ENCODE data around the gene RNASEH2A. TPM values are rescaled to one million over a fixed set of nuclear protein-coding genes. Genes with fewer than 3 reads are reported as not detected.

RNASEH2A gene
- total RNA-seq, result 10 to 100 TPM; 34.8 to 38.4 TPM

GRCh38 chr19:12806242-12807081, at the start of gene RNASEH2A:
RNASEH2A (plus strand) TSS chr19:12806584; CDS start chr19:12806674, 90 bp downstream.
- peaks cover 24% of the 10 kb centered on the region for H3K36me3 Mint-ChIP-seq (ENCODE audit: low read depth)
- ChIA-PET CTCF (interaction anchor here (0.6 to 2.9 kb wide), 12 partner anchors 9 to 192 kb away, joined by 3 to 16 read pairs (median 3); partner anchors contain the start of genes JUNB and RTBDN), POLR2A (interaction anchor here (0.5 to 2.1 kb wide), 12 partner anchors 11 to 207 kb away, joined by 3 to 14 read pairs (median 4); partner anchors contain the start of genes GET3, JUNB and TRIR)
- peaks cover 32% of the 10 kb centered on the region for H3K4me1 Mint-ChIP-seq
- no peaks in the 10 kb centered on the region for H3K27me3 Mint-ChIP-seq
- no peaks in the 10 kb centered on the region for H3K9me3 Mint-ChIP-seq
- peak within 1 kb of the TSS; percentile 95 for H3K4me3 Mint-ChIP-seq
- peak; percentile 92 for DNase-seq
- peak within 1 kb of the TSS; percentile 83 for H3K27ac Mint-ChIP-seq

DNA sequence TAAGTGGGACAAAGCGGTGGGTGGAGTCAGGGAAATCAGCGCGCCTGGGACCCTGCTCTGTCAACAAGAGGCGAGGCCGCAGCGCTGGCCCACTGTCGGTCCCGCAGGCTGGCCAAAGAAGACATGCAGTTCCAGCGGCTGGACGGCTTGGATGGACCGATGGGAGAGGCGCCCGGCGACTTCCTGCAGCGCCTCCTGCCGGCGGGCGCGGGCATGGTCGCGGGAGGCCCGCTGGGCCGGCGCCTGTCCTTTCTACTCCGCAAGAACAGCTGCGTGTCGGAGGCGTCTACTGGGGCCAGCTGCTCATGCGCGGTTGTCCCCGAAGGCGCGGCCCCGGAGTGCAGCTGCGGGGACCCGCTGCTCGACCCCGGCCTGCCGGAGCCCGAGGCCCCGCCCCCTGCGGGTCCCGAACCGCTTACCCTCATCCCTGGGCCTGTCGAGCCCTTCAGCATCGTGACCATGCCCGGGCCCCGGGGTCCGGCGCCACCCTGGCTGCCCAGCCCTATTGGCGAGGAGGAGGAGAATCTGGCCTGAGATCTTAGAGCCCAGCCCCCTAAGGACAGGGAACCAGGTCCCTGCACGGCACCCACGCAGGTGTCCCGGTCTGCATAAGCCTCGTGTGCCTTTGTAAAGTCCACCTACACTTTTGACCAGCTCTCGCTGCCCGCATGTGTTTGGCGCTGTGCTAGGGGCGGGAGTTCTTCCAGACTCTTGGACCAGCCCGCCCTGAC, 48.7 kb upstream of the RNASEH2A start:
- POLR2A ChIA-PET, result interaction anchor here (1.1 to 1.7 kb wide), 8 partner anchors 18 to 61 kb away, joined by 3 to 8 read pairs (median 4); partner anchors contain the start of genes FBXW9 and TRIR
- no peaks in the 10 kb centered on the region for H3K36me3 Mint-ChIP-seq (ENCODE audit: low read depth)
- peaks cover 11% of the 10 kb centered on the region for H3K4me1 Mint-ChIP-seq

DNA sequence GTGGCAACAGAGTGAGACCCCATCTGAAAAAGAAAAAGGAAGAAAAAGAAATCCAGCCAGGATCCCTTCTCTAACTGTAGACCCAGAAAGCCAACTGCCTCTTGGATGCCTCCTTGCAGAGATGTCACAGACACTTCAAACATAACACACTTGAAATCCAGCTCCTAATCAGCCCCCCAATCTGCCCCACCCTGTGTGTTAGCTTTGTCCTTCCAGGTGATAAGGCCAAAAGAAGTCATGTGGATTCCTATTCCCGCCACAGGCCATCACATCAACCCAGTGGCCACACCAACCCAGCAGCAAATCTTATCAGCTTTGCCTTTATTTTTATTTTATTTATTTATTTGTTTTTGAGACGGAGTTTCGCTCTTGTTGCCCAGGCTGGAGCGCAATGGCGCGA, 46.7 kb upstream of the RNASEH2A start:
- ChIA-PET POLR2A (interaction anchor here (1.2 to 2.7 kb wide), 6 partner anchors 17 to 88 kb away, joined by 4 to 11 read pairs (median 6); partner anchors contain the start of genes JUNB and TRIR), CTCF (interaction anchor here (0.7 to 16.8 kb wide), 15 partner anchors 8 to 87 kb away, joined by 3 to 419 read pairs (median 7); partner anchors contain the start of genes GET3, JUNB, PRDX2 and THSD8)
- Mint-ChIP-seq H3K27me3 (peaks cover 4% of the 10 kb centered on the region), H3K9me3 (no peaks in the 10 kb centered on the region), H3K27ac (no peak overlapping the region), H3K4me3 (no peak overlapping the region), H3K4me1 (peaks cover 11% of the 10 kb centered on the region), H3K36me3 (ENCODE audit: low read depth) (no peaks in the 10 kb centered on the region)
- no peak for DNase-seq

More for the DNA sequence above, 48.7 kb upstream of the RNASEH2A start:
- DNase-seq, result peak; percentile 71
- Mint-ChIP-seq H3K27ac (no peak overlapping the region), H3K4me3 (peak overlapping the region; percentile 49), H3K9me3 (no peaks in the 10 kb centered on the region), H3K27me3 (peaks cover 4% of the 10 kb centered on the region)
- CTCF ChIA-PET, result interaction anchor here (0.5 to 16.8 kb wide), 24 partner anchors 10 to 175 kb away, joined by 3 to 419 read pairs (median 6); partner anchors contain the start of genes GET3, JUNB, PRDX2 and THSD8

DNA sequence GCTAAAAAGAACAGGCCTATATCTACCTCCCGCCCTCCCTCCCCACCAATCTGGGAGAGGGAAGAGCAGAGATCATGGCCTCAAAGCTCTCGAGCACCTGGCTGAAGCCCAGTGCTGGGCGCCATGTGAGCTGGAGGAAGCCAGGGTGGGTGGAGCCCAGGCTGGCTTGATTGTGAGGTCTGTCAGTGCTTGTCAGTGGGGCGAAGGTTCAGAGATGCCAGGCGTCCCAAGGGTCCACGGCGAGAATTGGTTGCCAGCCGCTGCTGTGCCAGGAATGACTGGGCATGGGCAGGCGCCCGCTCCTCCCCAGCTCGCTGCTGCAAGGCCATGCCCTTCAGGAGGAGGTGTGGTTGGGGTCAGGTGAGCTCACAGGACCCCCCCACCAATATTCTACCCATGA, 43.3 kb upstream of the RNASEH2A start:
- no peaks in the 10 kb centered on the region for H3K36me3 Mint-ChIP-seq (ENCODE audit: low read depth)
- H3K27me3 Mint-ChIP-seq, result peaks cover 3% of the 10 kb centered on the region
- CTCF ChIA-PET, result interaction anchor here (0.7 to 16.8 kb wide), 7 partner anchors 10 to 85 kb away, joined by 3 to 419 read pairs (median 5); partner anchors contain the start of genes JUNB, PRDX2 and THSD8
- no peak for DNase-seq
- no peaks in the 10 kb centered on the region for H3K9me3 Mint-ChIP-seq
- POLR2A ChIA-PET, result interaction anchor here (0.8 to 3.6 kb wide), 2 partner anchors 30 to 33 kb away, joined by 4 to 36 read pairs; partner anchors contain the start of gene JUNB
- peaks cover 13% of the 10 kb centered on the region for H3K4me1 Mint-ChIP-seq
- H3K4me3 Mint-ChIP-seq, result no peak overlapping the region
- H3K27ac Mint-ChIP-seq, result no peak overlapping the region

GRCh38 chr19:12764698-12765097, 41.7 kb upstream of the RNASEH2A start:
- Mint-ChIP-seq H3K9me3 (no peaks in the 10 kb centered on the region), H3K27ac (no peak overlapping the region), H3K4me3 (no peak overlapping the region), H3K4me1 (peaks cover 13% of the 10 kb centered on the region), H3K27me3 (no peaks in the 10 kb centered on the region), H3K36me3 (ENCODE audit: low read depth) (no peaks in the 10 kb centered on the region)
- ChIA-PET CTCF (interaction anchor here (0.5 to 16.8 kb wide), 7 partner anchors 7 to 212 kb away, joined by 3 to 419 read pairs (median 5); partner anchors contain the start of genes JUNB, PRDX2 and THSD8), POLR2A (interaction anchor here (1.2 to 3.6 kb wide), 2 partner anchors 18 to 28 kb away, joined by 3 to 36 read pairs; partner anchors contain the start of gene JUNB)
- DNase-seq, result no peak

DNA sequence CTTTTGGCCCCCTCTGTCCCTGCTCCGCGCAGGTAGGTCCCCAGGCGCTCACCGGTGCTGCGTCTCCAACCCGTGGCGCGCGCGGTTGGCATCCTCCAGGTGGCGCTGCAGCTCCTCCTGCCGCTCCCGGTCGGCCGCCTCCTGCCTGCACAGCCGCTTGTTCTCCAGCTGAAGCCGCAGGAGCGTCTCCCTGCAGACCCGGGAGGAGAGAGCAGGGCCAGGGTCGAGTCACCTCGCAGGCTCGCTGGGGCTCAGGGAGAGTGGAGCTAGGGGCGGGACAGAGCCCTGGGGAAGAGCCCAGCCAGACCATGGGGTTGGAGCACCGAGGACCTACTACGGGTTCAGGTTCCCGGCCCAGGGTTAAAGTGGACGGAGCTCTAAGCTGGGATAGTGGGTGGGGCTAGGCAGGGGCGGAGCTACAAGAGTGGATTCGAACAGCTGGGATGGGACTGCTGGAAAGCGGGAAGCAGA, 40.3 kb upstream of the RNASEH2A start:
- Mint-ChIP-seq H3K36me3 (ENCODE audit: low read depth) (no peaks in the 10 kb centered on the region), H3K4me3 (peak overlapping the region; percentile 24), H3K4me1 (peaks cover 16% of the 10 kb centered on the region), H3K27ac (no peak overlapping the region), H3K27me3 (no peaks in the 10 kb centered on the region), H3K9me3 (no peaks in the 10 kb centered on the region)
- POLR2A ChIA-PET, result interaction anchor here (1.1 to 3.6 kb wide), 6 partner anchors 12 to 36 kb away, joined by 3 to 36 read pairs (median 4); partner anchors contain the start of genes GET3, JUNB and THSD8
- CTCF ChIA-PET, result interaction anchor here (0.6 to 16.8 kb wide), 13 partner anchors 8 to 200 kb away, joined by 3 to 419 read pairs (median 5); partner anchors contain the start of genes GET3, JUNB, PRDX2 and THSD8
- peak; percentile 86 for DNase-seq

DNA sequence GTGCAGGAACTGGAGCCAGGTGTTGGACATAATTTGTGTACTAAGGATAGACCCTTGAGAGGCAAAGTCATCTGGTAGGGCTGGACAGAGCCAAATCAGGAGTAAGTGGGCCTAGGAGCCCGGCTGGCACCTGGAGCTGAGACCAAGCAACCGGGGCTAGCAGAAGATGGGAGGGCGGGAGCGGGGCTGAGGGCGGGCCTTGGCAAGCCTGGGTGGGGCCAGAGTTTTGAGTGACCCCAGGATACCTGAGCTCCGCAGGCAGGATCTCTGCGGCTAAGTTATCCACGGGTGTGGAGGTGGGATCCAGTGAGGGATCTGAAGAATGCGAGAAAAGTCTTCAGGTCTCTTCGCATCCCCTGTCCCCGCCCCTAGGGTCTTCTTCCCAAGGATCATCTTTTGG, 39.2 kb upstream of the RNASEH2A start:
- ChIA-PET CTCF (interaction anchor here (1.6 to 16.8 kb wide), 4 partner anchors 9 to 199 kb away, joined by 5 to 419 read pairs (median 60); partner anchors contain the start of genes JUNB, PRDX2 and THSD8), POLR2A (interaction anchor here (0.6 to 1.7 kb wide), 5 partner anchors 22 to 427 kb away, joined by 3 to 8 read pairs (median 4); partner anchors contain the start of genes JUNB and THSD8)
- no peak for DNase-seq
- H3K4me3 Mint-ChIP-seq, result no peak overlapping the region
- H3K27ac Mint-ChIP-seq, result no peak overlapping the region
- no peaks in the 10 kb centered on the region for H3K9me3 Mint-ChIP-seq
- peaks cover 19% of the 10 kb centered on the region for H3K4me1 Mint-ChIP-seq
- H3K36me3 Mint-ChIP-seq (ENCODE audit: low read depth), result no peaks in the 10 kb centered on the region
- H3K27me3 Mint-ChIP-seq, result no peaks in the 10 kb centered on the region

DNA sequence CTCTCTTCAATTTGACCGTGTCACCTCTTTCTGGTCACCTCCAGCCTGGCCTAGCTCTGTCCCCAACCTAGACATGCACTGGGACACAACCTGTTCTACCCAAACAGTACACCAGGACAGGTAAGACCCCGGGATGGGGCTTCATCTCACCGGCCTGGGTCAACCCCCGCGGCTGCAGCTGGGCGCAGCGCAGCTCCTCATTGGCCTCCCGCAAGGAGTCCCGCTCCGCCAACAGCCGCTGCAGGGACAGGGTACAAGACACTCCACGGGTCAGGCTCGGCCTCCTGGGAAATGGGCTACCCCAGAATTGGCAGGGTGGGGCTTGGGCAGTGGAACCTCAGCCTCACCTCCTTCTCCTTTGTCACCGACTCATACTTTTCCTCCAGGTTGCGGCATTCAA, 38.7 kb upstream of the RNASEH2A start:
- H3K4me1 Mint-ChIP-seq, result peaks cover 20% of the 10 kb centered on the region
- no peak for DNase-seq

DNA sequence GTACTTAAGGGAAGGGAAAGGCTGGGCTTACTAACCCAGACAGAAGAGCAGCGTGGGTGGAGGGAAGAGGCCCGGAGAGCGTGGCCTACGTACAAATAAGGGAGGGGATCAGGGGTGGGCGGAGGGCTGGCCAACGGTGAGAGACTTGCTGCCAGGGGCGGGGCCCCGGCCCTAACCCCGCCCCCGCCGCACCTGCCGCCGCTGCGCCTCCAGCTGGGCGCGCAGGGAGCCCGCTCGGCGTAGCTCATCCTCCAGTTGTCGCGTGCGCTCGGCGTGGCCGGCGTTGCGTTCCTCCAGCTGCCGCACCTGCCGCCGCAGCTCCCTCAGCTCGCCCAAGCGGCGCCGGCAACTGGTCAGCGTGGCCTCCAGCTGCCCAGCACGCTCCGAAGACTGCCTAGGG, 36.7 kb upstream of the RNASEH2A start:
- Mint-ChIP-seq H3K27ac (no peak overlapping the region), H3K36me3 (ENCODE audit: low read depth) (no peaks in the 10 kb centered on the region), H3K4me1 (peaks cover 25% of the 10 kb centered on the region), H3K27me3 (no peaks in the 10 kb centered on the region), H3K9me3 (no peaks in the 10 kb centered on the region), H3K4me3 (no peak overlapping the region)
- ChIA-PET CTCF (interaction anchor here (0.8 to 16.8 kb wide), 4 partner anchors 12 to 84 kb away, joined by 3 to 419 read pairs (median 60); partner anchors contain the start of genes JUNB, PRDX2 and THSD8), POLR2A (interaction anchor here (1.1 to 16.7 kb wide), 4 partner anchors 19 to 46 kb away, joined by 3 to 574 read pairs (median 4); partner anchors contain the start of genes GET3, JUNB, PRDX2 and THSD8)
- DNase-seq, result peak; percentile 67

More for the DNA sequence above, 38.7 kb upstream of the RNASEH2A start:
- Mint-ChIP-seq H3K36me3 (ENCODE audit: low read depth) (no peaks in the 10 kb centered on the region), H3K4me3 (no peak overlapping the region), H3K27me3 (no peaks in the 10 kb centered on the region), H3K9me3 (no peaks in the 10 kb centered on the region), H3K27ac (no peak overlapping the region)
- ChIA-PET CTCF (interaction anchor here (1.6 to 16.8 kb wide), 4 partner anchors 10 to 198 kb away, joined by 5 to 419 read pairs (median 60); partner anchors contain the start of genes JUNB, PRDX2 and THSD8), POLR2A (interaction anchor here (0.6 to 1.0 kb wide), 3 partner anchors 22 to 427 kb away, joined by 3 to 8 read pairs (median 4); partner anchors contain the start of gene JUNB)

DNA sequence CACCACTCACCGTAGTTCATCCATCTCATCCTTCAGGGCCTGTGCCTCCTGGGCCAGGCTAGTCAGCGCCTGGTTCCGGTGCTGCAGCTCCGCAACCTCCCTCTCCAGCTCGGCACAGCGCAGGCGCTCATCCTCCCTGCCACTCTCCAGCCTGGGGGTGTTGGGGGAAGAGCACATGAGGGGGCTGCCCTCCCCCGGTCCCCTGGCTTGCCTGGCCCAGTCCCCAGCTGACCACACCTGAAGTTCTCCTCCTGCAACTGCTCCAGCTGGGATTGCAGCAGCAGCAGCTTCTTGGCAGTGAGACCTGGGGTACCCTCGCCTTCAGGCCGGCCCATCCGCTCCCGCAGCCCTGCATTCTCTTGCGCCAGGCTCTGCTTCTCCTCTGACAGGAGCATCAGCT, 35.5 kb upstream of the RNASEH2A start:
- Mint-ChIP-seq H3K27ac (no peak overlapping the region), H3K4me1 (peaks cover 24% of the 10 kb centered on the region), H3K36me3 (ENCODE audit: low read depth) (no peaks in the 10 kb centered on the region), H3K27me3 (no peaks in the 10 kb centered on the region), H3K9me3 (no peaks in the 10 kb centered on the region), H3K4me3 (no peak overlapping the region)
- ChIA-PET POLR2A (interaction anchor here (1.5 to 16.7 kb wide), 2 partner anchors 26 to 34 kb away, joined by 4 to 574 read pairs; partner anchors contain the start of genes GET3, JUNB, PRDX2 and THSD8), CTCF (interaction anchor here (1.3 to 16.8 kb wide), 4 partner anchors 13 to 66 kb away, joined by 3 to 419 read pairs (median 36); partner anchors contain the start of genes JUNB, PRDX2 and THSD8)
- no peak for DNase-seq

- Mint-ChIP-seq H3K27ac (no peak overlapping the region), H3K36me3 (ENCODE audit: low read depth) (no peaks in the 10 kb centered on the region), H3K4me3 (no peak overlapping the region), H3K27me3 (no peaks in the 10 kb centered on the region), H3K4me1 (peaks cover 24% of the 10 kb centered on the region), H3K9me3 (no peaks in the 10 kb centered on the region)
- no peak for DNase-seq
- CTCF ChIA-PET, result interaction anchor here (1.2 to 3.6 kb wide), 5 partner anchors 8 to 27 kb away, joined by 3 to 35 read pairs (median 5); no protein-coding TSS in a partner anchor
- POLR2A ChIA-PET, result interaction anchor here (16.7 kb wide), 1 partner anchor 25 kb away, joined by 574 read pairs; the partner anchor contains the start of genes JUNB, PRDX2 and THSD8
These were observed 34.1 kb upstream of the RNASEH2A start for GRCh38 chr19:12772323-12772722.
